SH-SY5Y (cell line): Measurements from ENCODE around the gene DLL4.

Experiments
- GATA2 ChIP-seq: IDR thresholded peaks from 2 replicates; pipeline ENCODE4 v1.6.1; 2011; ENCODE audit warnings: mild to moderate bottlenecking, low read depth, low read length
- GATA3 ChIP-seq: IDR thresholded peaks from 2 replicates; pipeline ENCODE4 v1.6.1; 2011; ENCODE audit warnings: low read depth, mild to moderate bottlenecking, low read length, moderate library complexity

GRCh38 chr15:40915679-40916078 lies 13.5 kb upstream of the DLL4 start:
- no peak for TF ChIP-seq GATA2
- no peak for TF ChIP-seq GATA3
